C4-2B (cell line): ENCODE results near the gene ATP5F1D.

ENCODE experiments used
- H3K27ac ChIP-seq: fragments of 450-650 bp; 2 replicates; pipeline ENCODE4 v1.5.1; 2017
- ZFX ChIP-seq: fragments of 450-650 bp; IDR thresholded peaks from 2 replicates; pipeline ENCODE4 v1.6.1; 2017
- TF ChIP-seq, protein P1 (sequence below): fragments of 450-650 bp; conservative IDR thresholded peaks from 2 replicates; pipeline ENCODE4 v1.5.1; 2017; ENCODE audit warnings: mild to moderate bottlenecking

ATP5F1D gene

DNA sequence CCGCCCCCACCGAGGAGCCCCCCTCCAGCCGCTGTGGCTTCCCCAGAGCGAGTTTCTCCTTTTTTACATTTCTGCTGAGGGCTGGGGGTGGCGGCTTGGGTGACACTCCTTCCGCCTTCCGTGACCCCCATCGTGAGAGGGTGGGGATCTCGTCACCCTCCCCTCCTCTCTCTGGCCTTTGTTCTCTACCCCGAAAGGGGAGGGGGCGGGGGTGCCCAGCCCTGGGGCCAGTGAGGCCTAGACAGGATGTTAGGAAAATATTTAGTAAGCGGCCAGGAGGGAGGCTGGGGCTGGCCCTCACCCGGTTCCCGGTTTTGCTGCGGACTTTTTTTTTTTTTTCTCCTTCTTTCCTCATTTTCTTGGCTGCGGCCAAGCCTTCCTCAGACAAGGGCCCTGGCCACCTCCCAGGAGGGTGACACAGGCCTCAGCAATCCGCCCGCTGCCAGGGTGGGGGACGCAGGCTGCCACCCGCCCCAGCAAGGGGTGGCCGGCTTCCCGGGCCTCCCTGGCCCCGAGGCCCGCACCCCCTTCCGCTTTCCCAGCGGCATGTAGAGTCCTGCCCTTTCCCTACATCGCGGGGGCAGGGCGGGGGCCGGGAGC is 10.8 kb downstream of the ATP5F1D start:
- TF ChIP-seq, protein P1, sequence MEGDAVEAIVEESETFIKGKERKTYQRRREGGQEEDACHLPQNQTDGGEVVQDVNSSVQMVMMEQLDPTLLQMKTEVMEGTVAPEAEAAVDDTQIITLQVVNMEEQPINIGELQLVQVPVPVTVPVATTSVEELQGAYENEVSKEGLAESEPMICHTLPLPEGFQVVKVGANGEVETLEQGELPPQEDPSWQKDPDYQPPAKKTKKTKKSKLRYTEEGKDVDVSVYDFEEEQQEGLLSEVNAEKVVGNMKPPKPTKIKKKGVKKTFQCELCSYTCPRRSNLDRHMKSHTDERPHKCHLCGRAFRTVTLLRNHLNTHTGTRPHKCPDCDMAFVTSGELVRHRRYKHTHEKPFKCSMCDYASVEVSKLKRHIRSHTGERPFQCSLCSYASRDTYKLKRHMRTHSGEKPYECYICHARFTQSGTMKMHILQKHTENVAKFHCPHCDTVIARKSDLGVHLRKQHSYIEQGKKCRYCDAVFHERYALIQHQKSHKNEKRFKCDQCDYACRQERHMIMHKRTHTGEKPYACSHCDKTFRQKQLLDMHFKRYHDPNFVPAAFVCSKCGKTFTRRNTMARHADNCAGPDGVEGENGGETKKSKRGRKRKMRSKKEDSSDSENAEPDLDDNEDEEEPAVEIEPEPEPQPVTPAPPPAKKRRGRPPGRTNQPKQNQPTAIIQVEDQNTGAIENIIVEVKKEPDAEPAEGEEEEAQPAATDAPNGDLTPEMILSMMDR = no peak
- no peak for TF ChIP-seq ZFX
- peak overlapping the region; percentile 96 for H3K27ac ChIP-seq

DNA sequence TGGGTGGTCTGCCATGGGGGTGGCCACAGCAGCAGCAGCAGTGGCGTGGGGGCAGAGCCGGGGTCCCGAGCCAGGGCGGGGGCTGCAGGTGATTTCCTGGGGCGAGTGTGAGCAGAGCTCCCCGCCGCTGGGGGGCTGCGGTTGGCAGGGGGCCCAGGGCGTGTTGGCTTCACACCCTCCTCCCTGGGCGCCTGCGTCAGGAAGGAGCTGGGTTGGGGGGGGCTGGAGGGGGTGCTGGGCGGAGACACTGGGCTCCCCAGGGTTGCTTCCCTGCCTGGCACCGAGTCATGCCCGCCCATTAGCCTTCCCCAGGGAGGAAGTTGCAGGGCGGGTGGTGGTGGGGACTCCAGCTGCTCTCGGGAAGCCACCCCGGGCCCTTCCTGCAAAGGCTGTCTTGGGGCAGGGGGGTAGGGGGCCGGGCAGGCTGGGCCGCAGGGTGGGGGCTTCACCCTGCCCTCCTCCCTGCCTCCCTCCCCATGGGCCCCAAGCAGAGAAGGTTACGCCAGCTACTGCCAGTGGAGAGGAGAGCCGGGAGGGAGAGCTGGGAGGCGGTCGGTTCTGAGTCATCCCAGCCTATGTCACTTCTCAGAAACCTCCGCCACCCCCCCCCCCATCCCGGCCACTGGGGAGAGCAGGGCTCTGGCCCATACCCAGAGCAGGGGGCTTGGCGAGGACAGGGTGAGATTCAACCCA is 11.4 kb downstream of the ATP5F1D start:
- TF ChIP-seq, protein P1 = no peak
- TF ChIP-seq ZFX = no peak
- H3K27ac ChIP-seq = peak overlapping the region; percentile 96

DNA sequence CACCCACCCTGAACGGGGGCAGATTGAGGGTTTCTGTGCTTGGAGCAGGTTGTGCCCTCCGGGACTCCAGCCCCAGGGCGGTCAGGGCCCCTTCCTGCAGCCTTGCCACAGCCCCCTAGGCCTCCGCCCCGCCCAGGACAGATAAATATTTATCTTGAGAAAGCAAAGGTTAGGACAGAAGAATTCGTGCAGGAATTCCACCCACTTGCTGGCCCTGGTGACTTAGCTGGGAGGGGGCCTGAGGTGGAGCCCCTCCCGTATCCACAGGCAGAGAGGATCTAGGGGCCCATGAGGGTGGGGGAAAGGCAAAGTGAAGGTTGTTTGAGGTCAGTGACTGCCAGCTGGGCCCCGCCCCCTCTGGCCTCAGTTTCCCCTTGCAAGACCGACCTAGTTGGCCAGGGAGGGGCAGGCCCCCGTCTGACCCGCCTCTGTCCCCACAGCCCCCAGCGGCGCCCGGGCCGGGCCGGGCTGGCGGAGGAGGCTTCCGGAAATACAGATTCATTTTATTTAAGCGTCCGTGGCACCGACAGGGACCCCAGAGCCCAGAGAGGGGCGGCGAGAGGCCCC is 12.0 kb downstream of the ATP5F1D start:
- no peak for TF ChIP-seq ZFX
- TF ChIP-seq, protein P1 = no peak
- peak overlapping the region; percentile 96 for H3K27ac ChIP-seq

DNA sequence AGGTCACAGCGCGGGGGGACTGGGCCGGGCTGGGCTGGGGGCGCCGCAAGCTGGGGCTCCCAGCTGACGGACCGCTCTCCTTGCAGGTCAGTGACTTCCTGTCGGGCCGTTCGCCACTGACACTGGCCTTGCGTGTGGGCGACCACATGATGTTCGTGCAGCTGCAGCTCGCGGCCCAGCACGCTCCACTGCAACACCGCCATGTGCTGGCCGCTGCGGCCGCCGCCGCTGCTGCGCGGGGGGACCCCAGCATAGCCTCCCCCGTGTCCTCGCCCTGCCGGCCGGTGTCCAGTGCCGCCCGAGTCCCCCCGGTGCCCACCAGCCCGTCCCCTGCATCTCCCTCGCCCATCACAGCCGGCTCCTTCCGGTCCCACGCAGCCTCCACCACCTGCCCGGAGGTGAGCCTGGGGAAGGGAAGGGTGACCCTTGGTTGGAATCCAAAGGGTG is 12.6 kb downstream of the ATP5F1D start:
- peak overlapping the region; percentile 96 for H3K27ac ChIP-seq

DNA sequence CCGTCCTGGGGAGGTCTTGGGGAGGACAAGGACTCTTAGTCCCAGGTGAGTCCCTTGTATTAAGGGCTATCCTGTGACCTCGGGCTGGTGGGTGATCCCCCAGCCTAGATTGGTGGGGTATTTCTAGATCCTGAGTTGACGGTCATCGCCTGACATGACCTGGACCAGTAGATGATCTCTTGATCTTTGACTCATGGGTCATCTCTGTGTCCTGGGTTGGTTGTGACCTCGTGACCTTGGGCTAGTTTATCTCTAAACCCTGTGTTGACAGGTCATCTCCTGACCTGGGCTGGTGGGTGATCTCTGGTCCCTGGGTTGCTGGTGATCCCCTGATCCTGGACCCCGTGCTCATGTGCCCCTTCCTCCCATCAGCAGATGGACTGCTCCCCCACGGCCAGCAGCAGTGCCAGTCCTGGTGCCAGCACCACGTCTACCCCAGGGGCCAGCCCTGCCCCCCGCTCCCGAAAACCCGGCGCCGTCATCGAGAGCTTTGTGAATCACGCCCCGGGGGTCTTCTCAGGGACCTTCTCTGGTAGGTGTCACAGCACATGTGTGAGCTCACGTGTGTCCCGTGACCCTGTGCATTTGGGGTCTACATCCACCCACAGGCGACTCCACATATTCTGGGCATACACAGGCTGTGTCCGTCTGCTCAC is 13.1 kb downstream of the ATP5F1D start:
- peak overlapping the region; percentile 96 for H3K27ac ChIP-seq
- TF ChIP-seq, protein P1 = no peak
- TF ChIP-seq ZFX = no peak

More for the DNA sequence above, 12.6 kb downstream of the ATP5F1D start:
- TF ChIP-seq, protein P1 = no peak
- no peak for TF ChIP-seq ZFX

DNA sequence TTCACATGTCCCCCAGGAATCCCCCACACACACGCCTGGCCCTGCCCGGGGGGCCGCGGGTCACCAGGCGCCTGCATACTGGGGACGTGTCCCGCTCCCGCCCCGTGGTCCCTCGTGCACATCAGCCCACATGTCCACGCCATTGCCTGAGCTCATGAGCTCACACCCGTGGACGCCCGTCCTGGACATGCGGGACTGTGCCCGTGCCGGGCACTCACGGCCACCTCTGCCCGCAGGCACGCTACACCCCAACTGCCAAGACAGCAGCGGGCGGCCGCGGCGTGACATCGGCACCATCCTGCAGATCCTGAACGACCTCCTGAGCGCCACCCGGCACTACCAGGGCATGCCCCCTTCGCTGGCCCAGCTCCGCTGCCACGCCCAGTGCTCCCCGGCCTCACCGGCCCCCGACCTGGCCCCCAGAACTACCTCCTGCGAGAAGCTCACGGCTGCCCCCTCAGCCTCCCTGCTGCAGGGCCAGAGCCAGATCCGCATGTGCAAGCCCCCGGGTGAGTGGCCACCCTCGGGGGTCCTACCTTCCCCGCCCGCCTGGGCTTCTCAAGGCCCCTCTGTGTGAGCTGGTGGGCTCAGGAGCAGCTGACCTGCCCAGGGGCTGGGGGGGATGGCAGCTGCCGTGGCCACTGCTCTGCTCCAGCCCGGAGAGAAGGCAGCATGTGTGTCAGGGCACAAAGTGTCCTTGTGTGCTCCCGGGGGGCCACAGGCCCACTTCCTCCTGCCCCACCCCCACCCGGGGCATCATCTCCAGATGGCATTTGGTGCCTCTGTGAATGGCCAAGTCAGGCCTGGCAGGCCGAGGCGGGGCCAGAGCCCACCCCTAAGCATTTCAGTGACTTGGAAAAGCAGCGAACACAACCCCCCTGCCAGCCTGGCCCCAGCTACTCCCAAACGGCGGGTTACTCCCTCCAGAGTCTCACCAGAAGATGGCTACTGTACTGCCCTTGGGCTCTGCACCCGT is 13.9 kb downstream of the ATP5F1D start:
- TF ChIP-seq, protein P1 = no peak
- TF ChIP-seq ZFX = no peak
- peak overlapping the region; percentile 96; the same call in 1 of the 2 replicates for H3K27ac ChIP-seq
